ENCODE data around the gene C11orf54.
"Not testable (repeated sequence)": the region's sequence is repeated elsewhere in the genome, so short reads cannot be mapped to it uniquely, and the experiment has no call there.

Gene C11orf54

DNA sequence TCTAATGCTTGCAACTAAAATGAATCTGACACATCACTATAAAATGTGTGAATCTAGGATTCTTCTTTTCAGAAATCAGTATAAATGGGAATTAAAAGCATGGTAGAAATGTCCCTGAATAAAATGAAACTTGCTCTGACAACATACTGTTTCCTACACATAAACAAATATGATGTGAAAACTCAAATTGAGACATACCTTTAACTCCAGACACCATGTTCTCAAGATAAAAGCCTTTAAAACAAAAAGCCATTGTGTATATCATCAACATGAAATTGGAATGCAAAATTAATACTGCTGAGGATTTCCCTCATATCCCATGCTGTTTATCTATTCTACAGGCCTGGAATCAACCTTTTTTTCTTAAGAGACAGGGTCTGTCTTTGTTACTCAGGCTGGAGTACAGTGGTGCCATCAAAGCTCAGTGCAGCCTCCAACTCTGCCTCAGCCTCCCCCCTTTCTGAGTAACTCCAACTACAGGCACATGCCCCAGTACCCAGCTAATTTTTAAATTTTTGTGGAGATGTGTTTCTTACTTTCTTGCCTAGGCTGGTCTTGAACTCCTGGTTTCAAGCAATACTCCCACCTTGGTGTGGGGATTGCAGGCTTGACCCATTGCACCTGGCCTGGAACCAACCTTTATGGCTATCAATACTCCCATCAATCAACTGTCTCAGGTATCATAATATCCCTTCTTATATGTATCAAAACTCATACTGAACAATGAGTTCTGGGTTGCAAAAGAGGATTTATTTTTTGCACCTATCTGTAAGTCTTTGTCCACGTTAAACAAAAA is 6.8 kb upstream of the C11orf54 start:
- DNase-seq (ENCODE audit: low spot score) = no peak

DNA sequence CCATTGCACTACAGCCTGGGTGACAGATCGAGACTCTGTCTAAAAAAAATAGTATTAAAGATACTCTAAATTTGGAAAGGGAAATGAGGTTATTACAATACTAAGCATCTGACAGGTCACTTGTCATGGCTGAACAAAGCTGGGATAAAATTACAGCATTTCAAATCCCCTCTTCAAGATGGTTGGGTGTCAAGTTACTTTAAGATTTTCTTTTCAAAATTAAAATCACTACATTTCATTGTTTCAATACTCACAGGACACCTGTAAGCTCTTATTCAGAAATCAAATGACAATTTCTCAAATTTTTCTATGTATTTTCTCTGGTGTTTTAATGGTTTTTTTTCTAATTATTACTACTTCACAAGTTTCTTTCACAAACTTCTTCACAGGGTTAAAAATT is 5.8 kb upstream of the C11orf54 start:
- DNase-seq (ENCODE audit: low spot score) = no peak

DNA sequence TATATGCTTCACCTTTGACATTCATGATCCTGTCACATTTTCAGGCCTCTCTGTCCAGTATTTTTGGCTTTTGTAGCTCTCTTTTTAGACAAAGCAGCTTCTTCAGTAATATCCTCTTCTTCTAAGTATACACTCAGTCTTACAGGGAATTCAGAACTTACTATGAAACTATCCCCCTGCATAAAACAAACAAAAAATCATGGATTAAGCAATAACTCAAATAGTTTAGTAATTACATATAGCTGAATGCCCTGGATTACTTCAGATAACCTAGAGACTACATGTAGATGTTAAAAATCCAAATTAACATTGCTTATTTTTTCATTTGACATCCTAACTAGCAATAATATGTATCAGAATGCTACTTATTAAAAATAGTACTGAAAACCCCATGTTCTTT is 5.3 kb upstream of the C11orf54 start:
- DNase-seq (ENCODE audit: low spot score) = no peak

DNA sequence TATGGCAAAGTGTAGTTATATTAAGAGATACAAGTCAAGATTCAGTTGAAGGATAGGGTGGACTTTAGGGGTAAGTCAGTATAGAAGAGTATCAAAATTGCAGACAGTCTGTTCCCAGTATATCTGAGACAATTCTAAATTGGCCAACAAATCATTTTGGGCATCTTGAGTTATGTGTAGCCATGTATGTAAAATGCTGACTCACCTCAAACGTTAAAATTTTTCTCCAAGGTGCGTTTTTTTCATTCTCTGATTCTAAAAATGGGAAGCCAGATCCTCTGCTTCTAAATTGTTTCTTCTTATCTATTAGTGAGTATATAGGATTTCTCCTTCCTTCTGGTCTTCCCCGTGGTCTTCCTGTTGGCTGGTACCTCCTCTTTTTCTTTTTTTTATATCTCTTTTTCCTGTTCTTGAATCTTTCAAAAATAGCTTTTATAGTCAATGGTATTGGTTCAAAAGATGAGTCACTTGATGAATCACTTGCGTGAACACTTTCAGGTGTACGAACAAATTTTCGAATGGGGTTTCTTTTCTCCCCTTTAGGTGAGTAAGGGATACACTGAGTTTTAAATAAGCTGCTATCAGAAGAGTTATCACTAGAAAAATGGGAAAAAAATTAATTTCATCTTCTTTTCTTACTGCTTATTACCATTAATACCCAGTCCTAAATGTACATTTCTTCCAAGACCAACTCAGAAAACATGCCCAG is 3.4 kb upstream of the C11orf54 start:
- DNase-seq (ENCODE audit: low spot score) = no peak

DNA sequence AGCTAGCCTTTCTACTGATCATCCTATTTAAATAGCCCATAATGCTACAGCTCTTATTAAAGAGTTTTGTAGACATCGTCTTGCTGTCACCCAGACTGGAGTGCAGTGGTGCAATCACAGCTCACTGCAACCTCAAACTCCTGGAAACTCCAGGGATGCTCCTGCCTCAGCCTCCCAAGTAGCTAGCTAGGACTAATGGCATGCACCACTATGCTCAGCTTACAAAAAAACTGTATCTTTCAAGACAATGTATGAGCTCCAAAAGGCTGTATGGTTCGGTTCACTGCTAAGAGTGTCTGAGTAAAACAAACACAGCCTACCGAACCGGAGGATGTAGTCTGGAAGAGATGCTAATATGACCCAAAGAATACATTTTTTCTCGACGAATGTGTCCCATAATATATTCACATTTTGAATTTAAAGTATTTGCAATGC is 2.8 kb upstream of the C11orf54 start:
- no peak for DNase-seq (ENCODE audit: low spot score)

DNA sequence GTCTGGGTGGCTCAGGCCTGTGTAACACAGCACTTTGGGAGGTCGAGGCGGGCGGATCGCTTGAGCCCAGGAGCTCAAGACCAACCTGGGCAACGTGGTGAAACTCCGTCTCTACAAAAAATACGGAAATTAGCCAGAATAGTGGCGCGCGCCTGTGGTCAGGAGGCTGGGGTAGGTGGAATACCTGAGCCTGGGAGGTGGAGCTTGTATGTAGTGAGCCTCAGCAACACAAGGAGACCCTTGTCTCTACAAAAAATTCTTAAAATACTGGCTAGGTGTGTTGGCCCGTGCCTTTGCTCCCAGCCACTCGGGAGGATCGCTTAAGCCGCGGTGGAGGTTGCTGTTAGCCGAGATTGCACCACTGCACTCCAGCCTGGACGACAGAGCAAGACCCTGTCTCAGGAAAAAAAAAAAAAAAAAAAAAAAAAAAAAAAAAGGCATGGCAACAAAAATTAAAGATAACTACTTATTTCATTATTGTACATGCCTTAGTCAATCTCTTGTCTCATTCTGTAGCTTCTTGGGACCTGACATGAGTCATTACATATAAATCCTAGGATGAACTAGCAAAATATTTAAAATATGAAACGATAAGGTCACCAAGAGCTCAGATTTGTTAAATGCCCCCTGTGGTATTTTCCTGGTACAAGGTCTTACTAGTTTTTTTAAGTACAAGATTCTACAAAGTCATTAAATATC is 1.3 kb upstream of the C11orf54 start:
- DNase-seq (ENCODE audit: low spot score) = peak; percentile 84

DNA sequence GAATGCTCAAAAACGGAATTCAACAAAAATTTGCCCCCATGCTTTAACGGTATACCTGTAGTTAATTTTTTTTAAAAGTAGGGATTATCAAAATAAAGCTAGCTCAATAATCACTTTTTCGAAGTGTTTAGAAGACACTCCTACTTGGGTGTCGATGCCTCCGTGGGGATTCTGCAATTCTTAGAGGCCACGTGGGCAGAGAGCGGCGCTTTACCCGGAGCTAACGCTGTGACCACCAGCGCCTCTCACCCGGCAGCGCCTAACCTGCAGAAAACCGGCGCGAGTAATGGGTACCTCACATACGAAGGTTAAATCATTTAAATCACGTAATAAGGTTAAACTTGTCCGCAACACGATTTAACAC is 760 bp upstream of the C11orf54 start:
- DNase-seq (ENCODE audit: low spot score) = peak; percentile 71

DNA sequence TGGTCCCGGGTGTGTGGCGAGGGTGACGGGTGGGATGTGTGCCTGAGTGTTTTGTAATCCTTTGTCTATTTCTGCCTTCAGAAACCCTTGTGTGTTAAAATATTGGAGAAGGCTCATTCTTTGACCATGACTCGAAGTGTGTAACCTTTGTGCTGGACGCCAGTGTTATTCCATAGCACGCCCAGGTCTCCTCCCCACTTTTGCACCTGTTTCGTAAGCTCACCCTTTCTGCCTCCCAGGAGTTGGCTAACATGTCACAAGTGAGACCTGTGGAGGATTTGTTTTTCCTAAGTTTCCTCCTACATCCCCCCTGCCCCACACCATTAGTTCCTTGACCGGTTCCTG is 382 bp downstream of the C11orf54 start:
- DNase-seq (ENCODE audit: low spot score) = peak; percentile 82

DNA sequence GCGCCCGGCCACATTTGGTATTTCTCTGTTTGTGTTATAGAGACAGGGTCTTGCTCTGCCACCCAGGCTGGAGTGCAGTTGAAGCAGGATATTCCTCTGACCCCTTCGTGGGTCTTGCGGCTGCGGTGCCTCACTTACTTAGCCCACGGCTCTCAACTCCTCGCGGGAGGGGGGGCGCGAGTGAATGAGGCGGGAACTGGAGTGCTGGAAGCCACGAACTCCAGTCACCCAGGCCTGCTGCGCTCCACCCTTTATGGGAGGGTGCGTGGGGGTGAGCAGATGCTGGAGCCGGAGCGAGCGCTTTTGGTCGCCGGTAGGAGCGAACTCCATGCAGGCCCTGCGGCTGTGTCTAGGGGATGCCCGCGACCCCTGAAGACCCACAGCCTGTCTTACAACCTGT is 1.8 kb downstream of the C11orf54 start:
- no peak for DNase-seq (ENCODE audit: low spot score)

DNA sequence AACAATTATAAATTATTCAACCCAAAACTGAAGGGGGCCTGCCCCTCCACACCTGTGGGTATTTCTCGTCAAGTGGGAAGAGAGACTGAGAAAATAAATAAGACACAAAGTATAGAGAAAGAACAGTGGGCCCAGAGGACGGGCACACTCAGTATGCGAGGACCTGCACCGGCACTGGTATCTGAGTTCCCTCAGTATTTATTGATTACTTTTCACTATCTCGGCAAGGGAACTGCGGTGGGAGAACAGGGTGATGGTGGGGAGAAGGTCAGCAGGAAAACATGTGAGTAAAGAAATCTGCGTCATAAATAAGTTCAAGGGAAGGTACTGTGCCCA is 3.2 kb downstream of the C11orf54 start:
- no peak for DNase-seq (ENCODE audit: low spot score)

DNA sequence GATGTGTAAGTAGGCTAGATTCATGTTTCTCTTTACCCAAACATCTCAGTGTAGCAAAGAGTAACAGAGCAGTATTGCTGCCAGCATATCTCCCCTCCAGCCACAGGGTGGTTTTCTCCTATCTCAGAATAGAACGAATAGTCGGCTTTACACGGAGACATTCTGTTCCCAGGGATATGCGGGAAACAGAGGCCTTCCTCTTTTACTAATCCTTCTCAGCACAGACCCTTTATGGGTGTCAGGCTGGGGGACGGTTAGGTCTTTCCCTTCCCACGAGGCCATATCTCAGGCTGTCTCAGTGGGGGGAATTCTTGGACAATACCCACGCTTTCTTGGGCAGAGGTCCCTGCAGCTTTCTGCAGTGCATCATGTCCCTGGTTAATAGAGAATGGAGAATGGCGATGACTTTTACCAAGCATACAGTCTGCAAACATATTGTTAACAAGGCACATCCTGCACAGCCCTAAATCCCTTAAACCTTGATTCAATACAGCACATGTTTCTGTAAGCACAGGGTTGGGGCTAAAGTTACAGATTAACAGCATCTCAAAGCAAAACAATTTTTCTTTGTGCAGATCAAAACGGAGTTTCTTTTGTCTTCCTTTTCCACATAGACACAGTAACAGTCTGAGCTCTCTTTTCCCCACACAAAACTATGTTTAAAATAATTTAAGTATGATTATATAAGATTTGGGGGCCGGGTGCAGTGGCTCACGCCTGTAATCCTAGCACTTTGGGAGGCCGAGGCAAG is 3.7 kb downstream of the C11orf54 start:
- not testable (repeated sequence) for DNase-seq (ENCODE audit: low spot score)

DNA sequence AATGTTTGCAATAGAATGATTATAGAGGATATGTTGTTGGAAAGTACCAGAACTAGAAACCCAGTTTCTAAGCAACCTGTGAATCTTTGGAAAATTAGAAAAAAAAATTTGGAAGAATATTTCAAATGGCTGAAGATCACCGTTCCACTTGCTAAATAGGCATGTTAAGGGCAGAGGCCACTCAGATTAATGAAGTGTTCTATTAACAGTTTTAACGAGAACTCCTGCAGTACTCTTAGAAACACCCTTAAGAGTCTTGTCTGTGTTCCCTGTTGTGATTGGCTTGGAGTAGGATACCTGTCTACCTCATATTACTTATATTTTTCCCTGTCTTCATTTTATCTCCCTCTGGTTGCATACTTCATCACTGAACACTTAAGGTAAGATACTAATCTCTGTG is 4.6 kb downstream of the C11orf54 start:
- no peak for DNase-seq (ENCODE audit: low spot score)

DNA sequence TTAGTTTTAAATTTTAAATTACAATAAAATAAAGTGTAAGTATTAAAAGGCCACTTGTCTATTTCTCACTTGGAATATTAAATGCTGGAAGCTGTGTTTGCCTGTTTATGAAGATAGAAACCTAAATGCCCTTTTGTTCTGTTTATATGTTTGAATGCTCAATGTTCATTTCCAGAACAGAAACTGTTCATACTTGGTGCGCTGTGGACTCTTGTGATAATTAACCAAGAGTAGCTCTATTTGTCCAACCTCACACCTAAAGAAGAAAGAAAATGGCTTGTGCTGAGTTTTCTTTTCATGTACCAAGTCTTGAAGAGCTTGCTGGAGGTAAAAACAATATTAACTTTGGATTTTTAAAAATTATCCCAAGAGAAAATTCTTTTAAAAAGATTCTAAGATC is 5.7 kb downstream of the C11orf54 start:
- DNase-seq (ENCODE audit: low spot score) = no peak

DNA sequence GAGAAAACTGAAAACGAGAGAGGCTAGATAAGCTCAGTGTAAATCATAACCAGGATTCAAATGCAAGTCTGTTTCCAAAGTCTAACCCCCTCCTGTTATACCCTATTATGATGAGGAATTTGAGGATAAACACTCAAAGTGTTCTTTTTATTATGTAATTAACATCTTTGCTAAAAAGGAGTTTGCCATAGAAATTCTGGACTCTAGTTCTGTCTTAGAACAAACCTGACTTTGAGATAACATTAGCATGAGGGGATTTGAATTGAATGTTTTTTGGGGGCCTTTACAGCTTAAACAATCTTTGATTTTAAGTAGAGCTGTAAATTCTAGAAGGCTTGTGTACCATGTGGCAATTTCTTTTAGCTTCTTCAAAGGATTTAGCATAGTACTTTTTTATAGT is 9.5 kb downstream of the C11orf54 start:
- DNase-seq (ENCODE audit: low spot score) = no peak

DNA sequence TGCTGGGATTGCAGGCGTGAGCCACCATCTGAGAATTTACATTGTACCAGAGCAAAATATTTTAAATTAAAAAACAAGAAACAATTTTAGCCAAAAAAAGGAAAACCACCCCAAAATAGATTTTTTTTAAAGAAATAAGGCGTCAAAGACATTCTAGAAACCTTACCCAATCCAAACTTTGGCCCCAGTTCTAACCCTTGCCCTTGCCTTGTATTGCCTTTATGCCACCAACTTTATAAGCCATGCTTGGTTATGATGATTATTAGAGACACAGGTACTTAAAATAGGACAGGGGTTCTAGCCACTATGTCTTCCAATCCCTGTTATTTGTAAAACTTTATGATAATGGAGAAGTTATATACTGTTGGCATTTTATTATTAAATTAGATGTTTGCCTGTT is 11.8 kb downstream of the C11orf54 start:
- no peak for DNase-seq (ENCODE audit: low spot score)

DNA sequence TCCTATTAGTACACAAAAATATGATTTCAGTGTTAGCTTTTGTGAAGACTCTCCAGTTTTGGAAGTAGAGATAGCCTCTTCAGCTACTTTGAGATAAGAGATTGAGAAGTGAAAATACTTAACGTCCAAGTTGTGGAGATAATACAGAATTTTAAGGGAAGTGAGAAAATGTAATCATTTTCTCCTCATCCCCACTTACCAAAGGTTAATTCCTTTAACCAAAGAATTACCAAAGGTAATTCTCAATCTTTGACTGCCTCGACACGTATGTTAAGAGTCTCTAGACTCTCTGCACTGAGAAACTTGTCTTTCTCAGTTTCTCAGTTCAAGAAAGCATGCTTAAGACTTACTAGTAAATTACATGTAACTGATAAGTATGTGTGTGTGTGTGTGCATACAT is 15.3 kb downstream of the C11orf54 start:
- DNase-seq (ENCODE audit: low spot score) = no peak

DNA sequence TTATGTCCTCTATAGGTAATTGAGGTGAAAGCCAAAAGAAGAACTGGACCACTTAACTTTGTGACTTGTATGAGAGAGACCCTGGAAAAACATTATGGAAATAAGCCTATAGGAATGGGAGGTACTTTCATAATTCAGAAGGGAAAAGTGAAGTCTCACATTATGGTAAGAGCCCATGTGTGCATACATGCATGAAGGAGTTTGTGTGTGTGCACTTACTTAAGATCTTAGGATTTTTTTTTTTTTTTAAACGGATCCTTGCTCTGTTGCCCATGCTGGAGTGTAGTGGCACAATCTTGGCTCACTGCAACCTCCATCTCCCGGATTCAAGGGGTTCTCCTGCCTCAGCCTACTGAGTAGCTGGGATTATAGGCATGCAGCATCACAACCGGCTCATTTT is 15.8 kb downstream of the C11orf54 start:
- DNase-seq (ENCODE audit: low spot score) = no peak

DNA sequence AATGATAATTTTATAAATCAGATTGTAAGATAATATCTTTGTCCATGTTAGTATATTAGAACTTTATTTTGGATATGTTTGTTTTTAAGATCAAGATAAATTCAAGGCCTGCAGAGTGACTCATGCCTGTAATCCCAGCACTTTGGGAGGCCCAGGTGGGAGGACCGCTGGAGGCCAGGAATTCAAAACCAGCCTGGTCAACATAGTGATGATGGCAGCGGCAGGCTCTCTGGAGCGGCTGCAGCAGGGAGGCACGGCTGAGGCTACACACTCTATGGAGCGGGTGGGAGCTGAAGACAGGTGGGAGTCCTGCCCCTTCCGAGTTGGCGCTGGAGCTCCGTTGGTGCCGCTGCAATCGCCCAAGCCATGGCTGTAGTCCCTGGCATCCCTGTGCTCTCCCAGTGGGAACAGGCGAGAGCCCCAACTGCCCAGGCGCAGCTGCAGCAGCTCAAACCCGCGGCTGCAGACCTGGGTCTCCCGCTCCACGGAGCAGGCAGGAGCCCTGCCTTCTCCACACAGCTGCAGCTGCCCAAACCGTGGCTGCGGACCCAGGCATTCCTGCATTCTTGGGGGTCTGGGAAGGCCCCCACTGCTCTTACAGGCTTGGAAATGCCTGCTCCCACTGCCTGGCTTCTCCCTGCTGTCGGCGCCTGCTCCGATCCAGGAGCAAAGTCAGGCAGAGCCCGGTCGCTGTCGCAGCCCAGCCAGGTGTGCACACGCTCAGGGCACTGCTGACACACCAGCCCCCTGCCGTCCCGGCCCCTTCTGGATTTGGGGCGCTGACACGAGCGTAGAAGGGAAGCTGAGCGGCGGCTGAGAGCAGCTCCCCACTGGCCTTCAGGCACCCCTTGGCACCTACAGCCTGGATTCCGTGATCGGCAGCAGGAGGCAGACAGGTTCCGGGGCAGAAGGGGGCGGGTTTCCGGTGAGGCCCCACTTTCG is 16.7 kb downstream of the C11orf54 start:
- DNase-seq (ENCODE audit: low spot score) = no peak

DNA sequence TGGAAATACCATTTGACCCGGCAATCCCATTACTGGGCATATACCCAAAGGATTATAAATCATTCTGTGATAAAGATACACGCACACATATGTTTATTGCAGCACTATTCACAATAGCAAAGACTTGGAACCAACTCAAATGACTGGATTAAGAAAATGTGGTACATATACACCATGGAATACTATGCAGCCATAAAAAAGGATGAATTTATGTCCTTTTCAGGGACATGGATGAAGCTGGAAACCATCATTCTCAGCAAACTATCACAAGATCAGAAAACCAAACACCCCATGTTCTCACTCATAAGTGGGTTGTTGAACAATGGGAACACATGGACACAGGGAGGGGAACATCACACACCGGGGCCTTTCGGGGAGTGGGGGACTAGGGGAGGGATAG is 17.7 kb downstream of the C11orf54 start:
- DNase-seq (ENCODE audit: low spot score) = not testable (repeated sequence)

DNA sequence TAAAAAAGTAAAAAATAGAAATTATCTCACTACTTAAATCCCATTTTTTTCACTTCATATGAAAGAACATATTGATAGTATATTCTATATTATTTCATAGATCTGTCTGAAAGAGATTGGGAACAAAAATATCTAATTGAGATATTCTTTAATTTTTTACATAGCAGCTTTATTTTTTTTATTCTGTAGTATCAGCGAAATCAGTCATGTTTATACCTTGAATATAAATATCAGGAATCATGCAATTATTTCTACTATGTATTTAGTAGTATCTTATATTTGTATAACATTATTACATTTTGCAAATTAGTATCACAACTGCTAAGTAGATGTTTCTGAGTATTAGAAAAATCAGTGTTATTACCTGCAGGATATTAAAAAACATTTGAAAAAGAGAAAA is 20.4 kb downstream of the C11orf54 start:
- DNase-seq (ENCODE audit: low spot score) = no peak

DNA sequence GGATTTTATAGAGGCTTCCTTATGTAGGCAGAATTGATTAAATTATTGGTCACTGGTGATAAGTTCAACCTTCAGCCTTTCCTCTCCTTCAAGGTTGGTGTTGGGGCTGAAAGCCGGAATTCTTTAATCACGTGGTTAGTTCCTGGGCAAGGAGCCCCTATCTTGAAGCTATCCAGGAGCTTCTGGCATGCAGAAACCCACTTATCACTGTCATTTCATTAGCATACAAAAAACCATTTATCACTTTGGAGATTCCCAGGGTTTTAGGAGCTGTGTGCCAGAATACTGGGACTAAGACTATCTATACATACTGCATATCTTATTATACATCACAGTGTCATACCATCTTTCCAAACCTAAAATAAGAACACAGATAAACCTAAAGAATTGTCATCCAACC is 24.1 kb downstream of the C11orf54 start:
- no peak for DNase-seq (ENCODE audit: low spot score)

DNA sequence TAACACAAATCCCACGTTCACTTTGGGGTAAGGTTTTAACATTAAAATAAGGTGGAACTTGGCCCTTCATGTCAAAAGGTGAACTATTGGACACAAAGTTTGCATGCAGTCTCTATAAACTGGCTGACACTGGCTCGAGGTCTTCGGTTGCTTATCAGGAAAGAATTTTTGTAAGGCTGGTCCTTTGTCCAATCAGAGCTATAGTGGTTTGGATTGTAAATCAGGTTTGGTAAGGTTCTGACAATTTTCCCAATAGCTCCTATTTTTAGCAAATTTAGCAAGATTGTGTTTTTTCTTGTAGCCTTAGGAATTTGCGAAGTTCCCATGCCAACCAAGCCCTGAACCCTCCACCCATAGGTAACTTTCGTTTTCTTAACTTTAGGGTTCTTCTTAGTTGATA is 25.0 kb downstream of the C11orf54 start:
- no peak for DNase-seq (ENCODE audit: low spot score)

All from SW480 (cell line).